Jurkat, Clone E6-1 (cell line): ENCODE measurements around the gene SCT. TPM values are rescaled to one million over a fixed set of nuclear protein-coding genes. Genes with fewer than 3 reads are reported as not detected.
"Not testable (repeated sequence)": the region's sequence is repeated elsewhere in the genome, so short reads cannot be mapped to it uniquely, and the experiment has no call there.

Experiments used
- DNase-seq: peaks from one replicate; pipeline ENCODE4 v3.0.0-alpha.2; 2011; ENCODE audit warnings: low read depth, low spot score
- H3K4me3 ChIP-seq: 2 replicates; pipeline ENCODE4 v1.5.1; 2011; ENCODE audit warnings: mild to moderate bottlenecking, low read length, control low read depth, moderate library complexity
- polyA plus RNA-seq: library from polyadenylated mRNA; unstranded; fragments of >200 nt; gene quantifications from one replicate; pipeline ENCODE4 v1.2.1, GENCODE V29; 2012; ENCODE audit warnings: missing spikeins; ENCODE audit not compliant: insufficient read length, insufficient read depth

Gene SCT, protein sequence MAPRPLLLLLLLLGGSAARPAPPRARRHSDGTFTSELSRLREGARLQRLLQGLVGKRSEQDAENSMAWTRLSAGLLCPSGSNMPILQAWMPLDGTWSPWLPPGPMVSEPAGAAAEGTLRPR
- not detected for polyA plus RNA-seq

DNA sequence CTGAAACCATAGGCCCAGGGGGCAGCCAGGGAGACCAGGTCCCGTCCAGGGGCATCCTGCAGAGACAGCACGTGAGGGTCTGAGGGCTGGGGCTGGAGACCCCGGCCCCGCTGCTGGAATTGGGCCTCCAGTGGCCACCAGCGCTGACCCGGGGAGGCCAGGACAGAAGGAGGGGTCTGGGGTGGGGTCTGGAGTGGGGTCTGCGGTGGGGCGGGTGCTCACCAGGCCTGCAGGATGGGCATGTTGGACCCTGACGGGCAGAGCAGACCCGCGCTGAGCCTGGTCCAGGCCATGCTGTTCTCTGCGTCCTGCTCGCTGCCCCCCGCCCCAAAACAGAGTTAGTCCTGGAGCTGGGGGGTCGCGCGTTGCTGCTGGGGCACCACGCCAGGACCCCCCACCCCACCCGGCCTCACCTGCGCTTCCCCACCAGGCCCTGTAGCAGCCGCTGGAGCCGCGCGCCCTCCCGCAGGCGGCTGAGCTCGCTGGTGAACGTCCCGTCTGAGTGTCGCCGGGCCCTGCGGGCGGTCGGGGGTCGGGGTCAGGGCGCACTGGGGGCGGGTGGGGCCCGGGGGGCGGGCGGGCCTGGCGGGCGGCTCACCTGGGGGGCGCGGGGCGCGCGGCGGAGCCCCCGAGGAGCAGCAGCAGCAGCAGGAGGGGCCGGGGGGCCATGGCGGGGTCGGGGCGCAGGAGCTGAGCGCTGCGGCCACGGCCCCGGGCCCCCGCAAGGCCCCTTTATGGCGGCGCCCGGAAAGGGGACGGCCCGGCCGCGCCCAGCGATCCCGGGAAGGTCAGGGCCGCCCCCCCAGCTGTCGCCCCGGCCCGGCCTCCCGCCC, at the start of gene SCT:
Gene SCT, minus strand, starts transcription at position 707 of the 833 bp plus-strand sequence. Its CDS starts 38 bp downstream, at position 669.
- no peak for DNase-seq
- H3K4me3 ChIP-seq: no peak within 1 kb of the TSS

DNA sequence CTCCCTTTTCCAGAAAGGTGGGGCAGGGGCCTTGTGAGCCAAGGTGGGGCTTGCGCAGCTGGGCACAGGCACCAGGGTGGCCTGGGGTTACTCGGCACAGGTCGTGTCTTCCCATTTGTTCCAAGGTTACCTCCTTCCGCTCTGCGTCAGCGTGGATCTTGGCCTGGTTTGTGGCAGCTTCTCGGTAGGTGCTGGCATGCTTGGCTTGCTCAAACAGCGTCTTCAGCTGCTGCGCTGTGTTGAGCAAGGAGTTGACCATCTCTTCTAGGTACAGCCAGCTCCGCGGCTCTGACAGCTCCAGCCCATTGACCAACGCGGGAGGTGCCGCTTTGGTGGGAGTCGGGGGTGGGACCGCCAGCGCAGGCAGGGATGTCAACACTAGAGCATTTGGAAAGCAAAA, 47.4 kb upstream of the SCT start:
- no peak for DNase-seq
- H3K4me3 ChIP-seq: no peak overlapping the region

DNA sequence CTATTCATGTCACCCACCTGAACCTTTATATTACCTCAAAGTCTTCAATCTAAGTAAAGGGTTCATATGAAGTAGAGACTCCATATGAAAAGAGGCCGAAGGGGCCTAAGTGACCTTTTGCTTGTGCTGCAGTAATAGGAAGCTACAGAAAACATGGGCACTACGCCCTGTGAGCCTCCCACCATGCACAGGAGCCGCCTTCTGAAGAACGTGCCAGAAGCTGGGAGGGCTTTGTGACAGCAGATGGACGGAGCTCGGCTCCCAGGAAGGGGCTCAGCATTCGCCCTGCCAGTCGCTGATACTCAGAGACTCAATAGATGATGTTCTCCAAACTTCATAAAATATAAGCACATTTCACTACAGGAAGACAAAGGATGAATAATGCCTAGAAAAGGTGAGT, 46.9 kb upstream of the SCT start:
- H3K4me3 ChIP-seq: no peak overlapping the region
- DNase-seq: no peak

DNA sequence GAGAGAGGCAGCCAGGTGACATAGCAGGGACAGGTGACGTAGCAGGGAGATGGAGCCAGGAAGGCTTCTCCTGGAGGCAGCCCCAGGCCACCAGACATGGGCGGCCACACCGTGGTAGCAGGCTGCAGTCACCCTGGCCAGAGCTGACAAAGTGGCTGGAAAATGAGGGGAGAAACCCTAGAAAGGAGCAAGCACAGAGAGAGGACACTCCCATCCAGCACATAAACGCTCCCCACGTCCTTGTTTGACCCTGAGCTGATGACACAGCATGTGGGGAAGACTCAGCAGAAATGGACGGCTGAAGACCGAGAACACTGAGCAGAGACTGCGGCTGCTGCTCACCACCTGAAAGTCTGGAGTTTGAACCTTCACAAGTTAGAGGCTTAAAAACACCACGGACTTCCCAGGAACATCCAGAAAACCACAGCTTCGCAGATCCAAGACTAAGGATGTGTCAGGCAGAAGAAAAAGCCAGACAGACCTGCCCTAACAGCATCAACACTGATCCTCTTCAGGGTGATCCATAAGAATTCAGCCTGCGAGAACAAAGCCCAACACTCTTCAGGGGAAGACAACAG, 38.8 kb upstream of the SCT start:
- no peak for DNase-seq
- no peak overlapping the region for H3K4me3 ChIP-seq

DNA sequence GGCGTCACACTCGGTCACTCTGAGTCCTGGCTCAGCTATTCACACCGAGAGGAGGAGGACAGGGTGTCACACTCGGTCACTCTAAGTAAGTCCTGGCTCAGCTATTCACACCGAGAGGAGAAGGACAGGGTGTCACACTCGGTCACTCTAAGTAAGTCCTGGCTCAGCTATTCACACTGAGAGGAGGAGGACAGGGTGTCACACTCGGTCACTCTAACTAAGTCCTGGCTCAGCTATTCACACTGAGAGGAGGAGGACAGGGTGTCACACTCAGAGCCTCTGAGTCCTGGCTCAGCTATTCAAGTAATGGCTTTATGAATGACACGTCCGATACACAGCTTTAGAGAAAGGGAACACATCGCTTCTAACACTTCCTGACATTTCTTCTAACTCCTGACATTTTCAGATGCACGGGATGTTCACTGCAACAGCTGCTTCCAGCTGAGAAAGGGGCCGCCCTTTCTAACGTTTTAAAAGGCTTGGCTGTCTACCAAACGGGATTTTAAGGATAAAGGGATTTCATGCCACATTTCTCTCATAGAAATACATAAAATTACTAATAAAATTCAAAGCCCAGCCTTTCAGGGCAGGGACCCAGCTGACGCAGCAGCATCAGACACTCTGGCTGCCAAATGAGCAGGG, 38.2 kb upstream of the SCT start:
- no peak for DNase-seq

DNA sequence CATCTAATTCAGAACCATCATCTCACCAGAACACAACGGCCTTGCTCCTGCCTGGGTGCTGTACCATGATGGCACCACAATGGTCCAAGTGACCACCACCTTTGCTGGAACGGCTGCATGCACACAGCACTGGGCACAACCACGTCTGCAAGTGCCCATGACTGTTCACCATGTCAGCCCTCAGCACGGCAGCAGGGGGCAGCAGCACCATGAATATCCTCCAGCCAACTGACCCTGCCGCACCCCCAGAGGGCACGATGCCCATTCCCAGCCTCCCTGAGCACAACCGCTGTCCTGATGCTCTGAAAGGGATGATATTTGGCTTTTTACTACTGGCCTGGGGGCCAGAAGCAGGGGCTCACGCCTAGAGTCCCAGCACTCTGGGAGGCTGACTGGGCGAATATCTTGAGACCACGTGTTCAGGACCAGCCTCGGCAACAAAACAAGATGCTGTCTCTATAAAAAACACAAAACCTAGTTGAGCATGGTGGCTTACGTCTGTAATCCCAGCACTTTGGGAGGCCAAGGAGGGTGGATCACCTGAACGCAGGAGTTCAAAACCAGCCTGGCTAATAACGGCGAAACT, 35.8 kb upstream of the SCT start:
- DNase-seq: no peak
- H3K4me3 ChIP-seq: no peak overlapping the region

More for the DNA sequence above, 38.2 kb upstream of the SCT start:
- no peak overlapping the region for H3K4me3 ChIP-seq

DNA sequence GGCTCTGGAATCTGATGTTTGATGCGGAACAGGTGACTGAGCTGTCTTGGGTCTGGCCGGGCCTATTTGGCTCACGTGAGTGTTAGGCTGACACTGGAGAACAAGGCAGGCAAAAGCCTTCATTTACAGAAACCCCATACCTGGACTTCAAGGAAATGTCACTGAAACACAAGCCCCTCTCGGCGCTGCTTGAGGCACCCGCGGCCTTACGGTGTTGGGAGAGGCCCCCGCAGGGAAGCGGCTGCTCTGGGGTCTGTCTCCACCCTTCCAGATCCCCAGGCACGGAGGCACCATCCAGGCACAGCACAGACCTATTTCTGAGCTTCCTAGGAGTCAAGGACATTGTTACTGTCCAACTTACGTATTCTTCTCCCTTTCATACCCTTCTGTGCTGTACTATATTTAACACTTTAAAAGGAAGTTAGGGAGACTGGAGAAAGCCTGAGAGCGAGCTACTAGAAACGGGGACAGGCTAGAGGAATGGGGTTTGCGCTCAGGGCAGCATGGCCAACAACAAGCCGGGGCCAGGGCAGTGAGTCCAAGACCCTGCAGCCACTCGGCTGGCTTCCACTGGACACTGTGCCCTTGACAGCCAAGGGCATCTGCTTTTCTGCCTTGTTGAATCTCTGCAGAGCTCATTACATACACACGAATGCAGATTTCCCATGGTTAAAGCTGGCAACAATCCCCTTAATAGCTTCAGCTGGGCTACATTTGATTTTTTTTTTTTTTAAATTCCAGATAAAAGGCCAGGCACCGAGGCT, 33.9 kb upstream of the SCT start:
- DNase-seq: no peak
- H3K4me3 ChIP-seq: no peak overlapping the region

DNA sequence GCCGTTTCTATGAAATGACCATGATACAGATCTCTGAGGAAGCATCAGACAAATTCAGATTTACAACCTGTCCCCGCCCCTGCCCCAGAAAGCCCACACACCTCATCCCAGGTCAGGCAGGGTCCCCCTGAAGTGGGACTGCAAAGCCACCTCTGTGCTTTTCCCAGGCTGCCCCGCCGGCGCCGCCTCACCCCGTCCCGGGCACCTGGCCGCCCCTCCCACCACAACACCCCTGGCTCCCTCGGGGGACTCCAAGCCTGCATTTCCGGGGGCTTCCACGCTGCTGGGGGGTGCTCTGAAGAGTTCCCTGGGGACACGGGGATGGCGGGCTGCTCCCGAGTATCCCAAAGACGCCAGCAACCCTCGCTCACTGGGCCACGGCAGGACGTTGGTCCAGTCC, 33.3 kb upstream of the SCT start:
- no peak overlapping the region for H3K4me3 ChIP-seq
- no peak for DNase-seq

DNA sequence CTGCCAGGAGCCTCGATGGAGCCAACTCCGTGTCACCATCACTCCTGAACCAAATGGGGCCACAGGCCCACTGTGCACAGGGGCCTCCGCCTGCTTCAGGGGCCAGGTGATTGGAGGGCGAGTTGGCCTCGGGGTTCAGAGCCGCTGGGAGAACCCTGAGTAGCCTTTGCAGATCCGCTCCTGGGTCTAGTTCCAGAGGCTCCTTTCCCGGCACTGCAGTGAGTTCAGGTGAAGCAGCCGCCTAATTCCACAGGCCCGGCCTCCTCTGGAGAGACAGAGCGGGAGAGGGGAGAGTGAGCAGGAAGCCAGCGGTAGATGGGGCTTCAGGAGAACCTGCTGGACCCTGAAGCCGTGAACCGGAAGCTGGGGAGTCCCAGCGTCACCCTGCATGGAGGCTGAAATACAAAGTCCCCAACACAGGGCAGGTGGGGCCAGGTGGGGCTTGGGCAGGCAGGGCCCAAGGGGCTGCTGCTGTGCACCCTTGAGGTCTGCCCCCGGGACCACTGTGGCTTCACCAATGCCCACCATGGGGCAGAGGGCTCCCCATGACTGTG, 32.6 kb upstream of the SCT start:
- no peak overlapping the region for H3K4me3 ChIP-seq
- DNase-seq: no peak

DNA sequence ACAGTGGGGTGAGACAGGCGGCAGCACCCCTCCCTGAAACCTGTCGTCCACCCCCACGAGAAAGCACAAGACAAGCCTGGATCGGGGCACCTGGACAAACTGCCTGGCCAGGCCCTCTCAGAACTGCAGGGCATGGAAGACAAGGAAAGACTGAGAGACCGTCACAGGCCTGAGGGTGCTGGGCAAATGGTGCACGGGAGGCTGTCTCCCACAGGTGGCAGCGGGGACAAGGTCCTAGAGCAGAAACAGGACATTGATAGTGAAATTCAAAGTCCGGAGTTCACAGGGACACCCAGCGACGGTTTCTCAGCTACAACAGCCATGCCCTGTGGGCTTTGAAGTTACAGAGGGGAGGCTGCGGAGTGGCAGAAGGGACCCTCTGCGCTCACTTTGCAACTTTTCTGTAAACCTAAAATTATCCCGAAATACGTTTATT, 30.7 kb upstream of the SCT start:
- no peak overlapping the region for H3K4me3 ChIP-seq
- DNase-seq: no peak

DNA sequence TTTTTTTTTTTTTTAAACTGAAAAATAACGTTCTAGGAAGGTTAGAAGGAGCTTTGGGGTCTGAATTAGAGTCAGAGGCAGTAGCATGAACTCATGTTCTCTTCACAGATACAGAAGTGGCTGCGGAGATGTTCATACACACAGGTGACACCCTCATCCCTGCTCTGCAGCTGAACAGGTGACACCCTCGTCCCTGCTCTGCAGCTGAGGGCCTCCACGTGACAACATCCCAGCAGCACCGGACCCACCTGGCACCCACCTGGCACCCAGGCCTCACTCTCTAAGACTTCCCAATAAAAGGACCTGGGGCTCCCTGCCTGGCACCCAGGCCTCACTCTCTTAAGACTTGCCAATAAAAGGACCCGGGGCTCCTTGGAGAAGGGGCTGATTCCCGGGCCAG, 29.9 kb upstream of the SCT start:
- DNase-seq: no peak

DNA sequence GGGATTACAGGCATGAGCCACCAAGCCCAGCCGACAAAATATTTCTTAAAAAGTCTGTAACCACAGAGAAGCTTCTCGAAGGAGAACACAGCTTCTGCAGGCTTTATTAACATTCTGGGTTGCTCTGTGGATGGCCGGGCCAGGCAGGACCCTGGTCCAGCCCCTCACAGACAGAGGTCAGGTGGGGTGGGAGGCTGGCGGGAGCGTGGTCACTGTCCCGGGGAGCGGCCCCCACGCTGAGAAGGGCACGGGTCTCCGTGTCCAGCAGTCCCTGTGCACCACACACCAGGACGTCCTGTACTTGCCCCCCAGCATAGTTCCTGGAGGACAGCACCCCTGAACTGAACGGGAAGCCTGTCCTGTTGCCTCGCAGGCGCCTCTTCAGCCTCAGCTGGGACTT, 29.4 kb upstream of the SCT start:
- DNase-seq: no peak
- H3K4me3 ChIP-seq: no peak overlapping the region

More for the DNA sequence above, 29.9 kb upstream of the SCT start:
- H3K4me3 ChIP-seq: no peak overlapping the region

DNA sequence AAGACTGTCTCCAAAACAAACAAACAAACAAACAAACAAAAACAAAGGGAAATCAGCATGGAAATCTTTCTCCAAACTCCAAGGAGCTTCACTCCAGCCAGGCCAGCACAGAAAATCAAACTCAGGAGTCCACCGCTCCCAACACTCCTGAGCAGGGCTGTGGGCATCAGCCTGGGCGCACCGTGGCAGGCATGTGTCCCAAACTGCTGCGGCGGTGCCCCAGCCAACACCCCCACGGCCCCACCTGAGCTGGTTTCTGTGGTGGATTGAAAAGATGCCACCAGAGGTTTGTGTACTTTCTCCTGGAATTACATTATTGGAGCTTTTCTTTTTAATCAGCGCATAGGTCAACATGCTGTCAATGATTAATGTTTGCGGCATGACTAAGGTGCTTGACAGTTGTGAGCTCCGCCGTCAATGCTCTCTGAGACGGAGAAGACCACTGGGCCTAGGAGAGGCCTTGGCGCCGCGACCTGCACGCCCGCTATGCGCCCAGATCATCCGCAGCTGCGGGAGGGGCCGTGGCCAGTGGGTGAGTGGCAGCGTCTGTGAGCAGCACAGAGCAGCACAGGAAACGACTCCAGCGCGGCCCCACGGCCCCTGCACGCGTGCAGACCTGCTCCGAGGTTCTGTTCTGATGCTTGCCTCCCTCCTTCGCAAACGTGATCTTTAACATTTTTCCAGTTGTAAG, 28.2 kb upstream of the SCT start:
- no peak for DNase-seq

DNA sequence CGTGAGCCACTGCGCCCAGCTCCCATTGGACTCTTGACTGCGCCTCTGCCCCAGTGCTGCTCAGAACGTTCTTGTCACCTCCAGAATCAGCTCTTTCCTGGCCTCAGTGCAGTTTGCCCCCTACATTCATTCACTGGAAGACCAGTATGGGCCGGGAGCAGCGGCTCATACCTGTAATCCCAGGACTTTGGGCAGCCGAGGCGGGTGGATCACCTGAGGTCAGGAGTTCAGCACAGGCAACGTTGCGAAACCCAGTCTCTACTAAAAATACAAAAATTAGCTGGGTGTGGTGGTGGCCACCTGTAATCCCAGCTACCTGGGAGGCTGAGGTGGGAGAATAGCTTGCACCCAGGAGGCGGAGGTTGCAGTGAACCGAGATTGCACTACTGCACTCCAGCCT, 27.5 kb upstream of the SCT start:
- not testable (repeated sequence) for DNase-seq, H3K4me3 ChIP-seq

More for the DNA sequence above, 28.2 kb upstream of the SCT start:
- no peak overlapping the region for H3K4me3 ChIP-seq

DNA sequence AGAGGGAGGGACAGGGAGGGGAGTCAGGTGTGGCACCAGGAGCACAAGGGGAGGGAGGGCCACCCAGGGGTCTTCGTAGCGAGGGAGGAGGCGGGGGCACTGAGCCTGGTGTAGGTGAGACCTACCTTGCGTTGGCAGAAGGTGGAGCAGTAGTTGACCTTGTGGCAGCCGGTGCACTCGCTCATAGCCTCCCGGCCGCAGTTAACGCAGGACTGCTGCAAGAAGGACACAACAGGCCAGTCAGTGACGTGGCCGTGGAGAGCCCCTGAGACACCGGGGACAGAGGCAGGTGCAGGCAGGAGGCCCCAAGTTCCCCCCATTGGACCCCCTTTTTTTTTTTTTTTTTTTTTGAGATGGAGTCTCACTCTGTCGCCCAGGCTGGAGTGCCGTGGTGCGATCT, 26.9 kb upstream of the SCT start:
- no peak for DNase-seq
- H3K4me3 ChIP-seq: no peak overlapping the region

DNA sequence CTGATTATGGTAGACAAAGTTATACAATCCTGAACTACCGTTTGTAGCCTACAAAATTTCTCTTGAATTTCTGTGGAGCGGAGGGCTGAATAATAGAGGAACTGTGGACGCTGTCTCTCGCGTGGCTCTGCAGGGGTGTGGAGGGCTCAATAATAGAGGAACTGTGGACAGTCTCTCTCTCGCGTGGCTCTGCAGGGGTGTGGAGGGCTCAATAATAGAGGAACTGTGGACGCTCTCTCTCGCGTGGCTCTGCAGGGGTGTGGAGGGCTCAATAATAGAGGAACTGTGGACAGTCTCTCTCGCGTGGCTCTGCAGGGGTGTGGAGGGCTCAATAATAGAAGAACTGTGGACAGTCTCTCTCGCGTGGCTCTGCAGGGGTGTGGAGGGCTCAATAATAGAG, 26.2 kb upstream of the SCT start:
- not testable (repeated sequence) for DNase-seq, H3K4me3 ChIP-seq

DNA sequence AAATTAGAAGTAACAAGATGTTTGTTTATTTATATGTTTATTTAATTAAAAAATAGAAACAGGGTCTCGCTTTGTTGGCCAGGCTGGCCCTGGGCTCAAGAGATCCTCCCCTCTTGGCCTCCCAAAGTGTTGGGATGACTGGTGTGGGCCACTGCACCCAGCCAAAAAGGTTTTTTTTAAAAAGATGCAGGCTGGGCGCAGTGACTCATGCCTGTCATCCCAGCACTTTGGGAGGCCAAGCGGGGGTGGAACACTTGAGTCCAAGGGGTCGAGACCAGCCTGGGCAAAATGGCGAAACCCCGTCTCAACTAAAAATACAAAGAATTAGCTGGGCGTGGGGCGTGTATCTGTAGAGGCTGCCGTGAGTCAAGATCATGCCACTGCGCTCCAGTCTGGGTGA, 23.5 kb upstream of the SCT start:
- H3K4me3 ChIP-seq: no peak overlapping the region
- DNase-seq: no peak

DNA sequence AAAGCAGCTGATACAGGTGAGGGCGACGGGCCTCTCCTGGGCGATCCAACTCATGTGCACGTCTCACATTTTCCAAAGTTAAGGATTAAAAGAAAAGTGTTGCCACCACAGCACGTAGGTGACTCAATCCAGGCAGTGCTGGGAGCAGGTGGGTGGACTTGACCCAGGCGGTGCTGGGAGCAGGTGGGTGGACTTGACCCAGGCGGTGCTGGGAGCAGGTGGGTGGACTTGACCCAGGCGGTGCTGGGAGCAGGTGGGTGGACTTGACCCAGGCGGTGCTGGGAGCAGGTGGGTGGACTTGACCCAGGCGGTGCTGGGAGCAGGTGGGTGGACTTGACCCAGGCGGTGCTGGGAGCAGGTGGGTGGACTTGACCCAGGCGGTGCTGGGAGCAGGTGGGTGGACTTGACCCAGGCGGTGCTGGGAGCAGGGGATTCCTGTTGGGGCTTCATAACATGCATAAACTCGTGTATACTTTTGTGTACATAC, 20.7 kb upstream of the SCT start:
- not testable (repeated sequence) for DNase-seq, H3K4me3 ChIP-seq
